Caco-2 (cell line): Measurements from ENCODE around the gene GOLGA6A. TPM values are rescaled to one million over a fixed set of nuclear protein-coding genes. Genes with fewer than 3 reads are reported as not detected.
"Not testable (repeated sequence)": the region's sequence is repeated elsewhere in the genome, so short reads cannot be mapped to it uniquely, and the experiment has no call there.

Source experiments
- BruUV-seq: library from RNA; stranded (reverse); fragments of 400-500 nt; replicated peaks from 2 replicates; lab custom pipeline; 2021; lab: Mats Ljungman, UMichigan
- CTCF ChIA-PET: fragments of 300-600 bp; sonication (Branson Sonifier 250); formaldehyde crosslinking; loops from one replicate; lab custom pipeline; 2022; ENCODE audit warnings: antibody characterized with exemption; lab: Charles Lee
- POLR2A ChIA-PET: fragments of 300-600 bp; sonication (Branson Sonifier 250); formaldehyde crosslinking; loops from one replicate; lab custom pipeline; 2022; ENCODE audit warnings: antibody characterized with exemption; lab: Charles Lee
- DNase-seq, 2 experiments: peaks; one replicate each; pipeline versions ENCODE4 v3.0.0 to v3.0.0-alpha.2; 2020 to 2022
- H3K27me3 ChIP-seq: replicated peaks from 2 replicates; pipeline ENCODE4 v1.6.0; 2011; ENCODE audit warnings: low read length; ENCODE audit not compliant: control insufficient read depth, insufficient read depth
- H3K36me3 ChIP-seq: 2 replicates; pipeline ENCODE4 v1.5.1; 2011; ENCODE audit warnings: low read length; ENCODE audit not compliant: control insufficient read depth, insufficient read depth
- H3K4me1 ChIP-seq: fragments of 250-450 bp; sonication (Bioruptor Pico); 2 replicates; pipeline ENCODE4 v1.5.1; 2020; ENCODE audit warnings: mild to moderate bottlenecking
- H3K4me3 ChIP-seq: 2 replicates; pipeline ENCODE4 v1.5.1; 2011; ENCODE audit warnings: low read depth, mild to moderate bottlenecking, control low read depth, low read length
- H3K9me3 ChIP-seq: fragments of 250-450 bp; sonication (Bioruptor Pico); 2 replicates; pipeline ENCODE4 v1.5.1; 2020; ENCODE audit warnings: mild to moderate bottlenecking, moderate library complexity
- H3K27ac Mint-ChIP-seq: one replicate; pipeline ENCODE4 v1.8.0; 2022; ENCODE audit warnings: mixed read lengths; ENCODE audit not compliant: unreplicated experiment
- H3K27me3 Mint-ChIP-seq: one replicate; pipeline ENCODE4 v1.8.0; 2022; ENCODE audit warnings: mixed read lengths; ENCODE audit not compliant: insufficient read depth, unreplicated experiment
- H3K36me3 Mint-ChIP-seq: one replicate; pipeline ENCODE4 v1.8.0; 2022; ENCODE audit warnings: mild to moderate bottlenecking, mixed read lengths; ENCODE audit not compliant: insufficient read depth, unreplicated experiment
- H3K4me1 Mint-ChIP-seq: one replicate; pipeline ENCODE4 v1.8.0; 2022; ENCODE audit warnings: low read depth, mixed read lengths; ENCODE audit not compliant: unreplicated experiment
- H3K4me3 Mint-ChIP-seq: one replicate; pipeline ENCODE4 v1.8.0; 2022; ENCODE audit warnings: mild to moderate bottlenecking, moderate library complexity, mixed read lengths; ENCODE audit not compliant: unreplicated experiment
- H3K9me3 Mint-ChIP-seq: one replicate; pipeline ENCODE4 v1.8.0; 2022; ENCODE audit warnings: mixed read lengths; ENCODE audit not compliant: unreplicated experiment
- intact Hi-C: fragments of 100-400 bp; cut with micrococcal nuclease; formaldehyde crosslinking; loops from one replicate; pipeline ENCODE4 v1.10.0; 2022; ENCODE audit not compliant: unreplicated experiment
- total RNA-seq: library from RNA; stranded (reverse); gene quantifications from 2 replicates; pipeline ENCODE4 v1.2.3, GENCODE V29; 2022

The GOLGA6A gene
- total RNA-seq, 1 experiment from 2014 or later, result not detected

DNA sequence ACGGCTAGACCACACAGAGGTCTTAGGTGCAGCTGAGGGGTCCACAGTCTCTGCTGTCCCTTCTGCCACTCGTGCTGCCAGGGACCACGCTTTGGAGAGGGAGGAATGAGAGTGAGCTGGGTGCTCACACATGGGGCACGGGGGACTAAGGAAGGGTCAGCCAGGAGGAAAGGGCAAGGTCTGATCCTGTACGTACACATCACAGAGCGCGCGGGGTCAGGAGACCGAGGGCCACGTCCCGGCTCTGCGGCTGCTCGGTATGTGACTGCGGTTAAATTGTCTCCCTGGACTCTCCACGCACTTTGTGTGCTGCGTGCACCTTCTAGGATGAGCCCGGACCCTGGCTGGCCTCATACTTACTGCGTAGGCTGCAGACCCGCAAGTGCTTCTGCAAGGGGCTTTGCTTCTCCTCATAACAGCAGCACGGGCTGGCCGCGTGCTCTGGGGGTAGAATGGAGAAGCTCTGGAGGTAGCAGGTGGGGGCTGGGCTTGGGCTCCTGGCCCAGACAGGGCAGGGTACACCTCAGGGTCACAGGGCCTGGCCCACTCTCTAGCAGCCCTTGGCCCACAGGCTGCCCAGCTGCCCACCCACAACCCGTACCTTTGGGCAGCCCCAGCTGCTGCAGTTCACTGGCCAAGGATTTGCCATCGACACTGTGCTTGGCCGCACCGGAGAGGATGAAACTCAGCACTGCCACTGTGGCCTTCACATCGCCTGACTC lies 14.6 kb upstream of the GOLGA6A start:
- BruUV-seq, intact Hi-C loops, H3K9me3 Mint-ChIP-seq, H3K27ac Mint-ChIP-seq, H3K36me3 Mint-ChIP-seq, DNase-seq, H3K9me3 ChIP-seq, CTCF ChIA-PET, POLR2A ChIA-PET, H3K27me3 Mint-ChIP-seq, H3K4me3 Mint-ChIP-seq, H3K4me1 ChIP-seq, H3K27me3 ChIP-seq, H3K4me3 ChIP-seq, H3K36me3 ChIP-seq, H3K4me1 Mint-ChIP-seq: not testable (repeated sequence)

- H3K4me1 ChIP-seq, CTCF ChIA-PET, H3K4me3 Mint-ChIP-seq, H3K9me3 ChIP-seq, H3K36me3 Mint-ChIP-seq, intact Hi-C loops, H3K4me1 Mint-ChIP-seq, H3K27me3 ChIP-seq, BruUV-seq, H3K4me3 ChIP-seq, DNase-seq, H3K9me3 Mint-ChIP-seq, H3K27ac Mint-ChIP-seq, H3K36me3 ChIP-seq, H3K27me3 Mint-ChIP-seq, POLR2A ChIA-PET: not testable (repeated sequence)
Observed at GRCh38 chr15:74095610-74096009, 13.3 kb upstream of the GOLGA6A start.

DNA sequence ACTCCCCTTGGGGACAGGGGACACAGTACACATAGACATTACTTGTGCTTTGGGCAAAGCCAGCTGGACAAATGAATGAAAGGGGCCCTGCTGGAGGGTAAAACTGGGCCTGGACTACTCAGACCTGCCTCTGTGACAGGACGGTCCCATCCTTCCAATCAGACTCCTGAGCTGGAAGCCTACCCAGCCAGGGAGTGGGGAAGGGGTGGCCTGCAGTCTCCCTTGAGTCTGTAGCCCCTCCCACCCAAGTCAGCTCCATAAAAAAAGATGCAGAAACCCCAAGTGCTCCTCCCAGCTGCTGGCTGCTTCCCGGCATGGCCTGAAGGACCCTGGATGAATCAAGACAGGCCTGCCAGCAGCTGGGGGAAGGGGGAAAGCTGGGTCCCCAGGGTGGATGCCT lies 12.2 kb upstream of the GOLGA6A start:
- H3K27ac Mint-ChIP-seq, H3K4me3 Mint-ChIP-seq: not testable (repeated sequence)

DNA sequence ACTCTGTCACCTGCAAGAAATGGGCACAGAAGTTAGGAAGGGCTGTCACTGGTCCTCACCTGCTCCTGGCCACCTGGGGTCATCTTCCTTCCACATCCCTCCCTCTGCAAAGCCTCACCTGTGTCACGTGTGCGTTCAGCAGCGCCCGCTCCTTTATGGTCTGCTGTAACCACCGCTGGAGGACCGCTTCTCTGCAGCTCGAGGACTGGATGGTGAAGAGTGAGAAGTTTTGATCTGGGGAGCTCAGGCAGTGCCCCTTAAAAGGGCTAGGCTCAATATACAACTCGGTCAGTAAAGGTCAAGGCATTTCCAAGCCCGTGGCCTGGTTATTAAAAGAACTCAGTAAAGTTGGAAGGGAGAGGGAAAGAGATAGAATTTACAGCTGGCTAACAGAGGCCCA lies 6.6 kb downstream of the GOLGA6A start:
- POLR2A ChIA-PET, CTCF ChIA-PET, BruUV-seq, H3K9me3 ChIP-seq, H3K9me3 Mint-ChIP-seq, H3K27me3 ChIP-seq, DNase-seq, H3K4me1 ChIP-seq, H3K27me3 Mint-ChIP-seq, H3K4me3 ChIP-seq, H3K27ac Mint-ChIP-seq, H3K4me1 Mint-ChIP-seq, intact Hi-C loops, H3K36me3 Mint-ChIP-seq, H3K36me3 ChIP-seq, H3K4me3 Mint-ChIP-seq: not testable (repeated sequence)

More for the DNA sequence above, 12.2 kb upstream of the GOLGA6A start:
- H3K4me1 ChIP-seq, BruUV-seq, H3K4me3 ChIP-seq, H3K9me3 Mint-ChIP-seq, H3K36me3 ChIP-seq, CTCF ChIA-PET, H3K36me3 Mint-ChIP-seq, H3K9me3 ChIP-seq, H3K27me3 Mint-ChIP-seq, H3K27me3 ChIP-seq, intact Hi-C loops, DNase-seq, POLR2A ChIA-PET, H3K4me1 Mint-ChIP-seq: not testable (repeated sequence)
